Inferior parietal cortex (tissue), 1 donor: ENCODE data around the gene FOXP1.

ENCODE experiments used
- DNase-seq: peaks from one replicate; pipeline ENCODE4 v3.0.0-alpha.2; 2016; ENCODE audit errors: extremely low spot score

FOXP1 gene

DNA sequence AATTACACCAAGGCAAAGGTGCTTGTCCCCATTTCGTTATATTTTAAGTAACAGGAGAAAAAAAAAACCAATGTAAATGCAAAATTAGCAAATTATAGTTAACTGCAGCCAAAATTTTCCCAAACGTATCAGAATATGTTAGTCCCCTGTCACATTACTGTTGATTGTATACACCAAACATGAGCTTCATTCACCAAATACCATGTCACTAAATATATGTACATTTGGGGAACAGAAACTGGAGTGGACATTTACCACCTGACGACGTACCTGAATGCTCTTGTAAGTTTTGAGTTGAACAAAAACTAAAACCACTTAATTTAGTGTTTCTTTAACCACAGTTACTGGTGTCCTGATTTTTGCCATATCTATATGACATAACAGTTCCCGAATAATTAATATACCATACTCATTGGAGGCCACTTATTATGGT is 3.3 kb upstream of the FOXP1 start:
- no peak for DNase-seq

DNA sequence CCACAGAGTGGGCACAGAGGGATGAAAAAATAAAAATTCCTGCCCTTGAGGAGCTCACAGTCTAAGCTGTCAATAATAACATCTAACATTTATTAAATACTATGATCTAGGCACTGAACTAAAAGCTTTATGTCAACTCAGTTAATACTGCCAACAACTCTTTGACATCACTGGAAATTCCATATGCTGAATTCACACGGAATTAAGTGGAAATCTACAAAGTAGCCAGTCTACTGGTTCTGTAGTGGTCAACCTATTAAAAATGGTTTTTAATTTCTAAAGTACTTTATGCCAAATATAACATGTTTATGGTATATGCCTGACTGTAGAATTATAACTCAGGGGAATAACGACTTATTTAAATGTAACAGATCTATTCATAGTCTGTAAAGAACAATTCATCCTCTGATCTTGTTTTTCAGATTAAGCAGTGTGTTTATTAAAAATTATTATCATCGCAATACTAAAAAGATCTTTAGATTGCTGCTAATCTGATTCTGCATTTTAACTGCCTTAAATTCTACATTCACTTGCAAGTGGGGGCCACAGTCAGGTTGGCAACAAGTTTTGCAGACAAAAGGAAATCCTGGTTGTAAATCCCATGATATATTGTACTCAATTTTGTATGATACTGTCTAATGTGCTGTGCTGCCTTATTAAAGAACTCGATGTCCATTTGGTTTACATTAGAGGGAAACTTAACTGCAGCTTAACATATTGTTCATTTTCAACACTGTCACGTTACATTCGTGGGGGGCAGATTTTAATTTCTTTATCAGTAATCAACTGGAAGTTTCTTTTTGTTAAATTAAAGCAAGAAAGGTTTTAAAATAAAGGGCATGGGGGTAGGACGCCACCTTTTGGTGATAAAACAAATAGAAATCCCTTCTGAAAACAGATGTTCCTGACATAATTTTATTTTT is 2.6 kb upstream of the FOXP1 start:
- DNase-seq = peak; percentile 68

DNA sequence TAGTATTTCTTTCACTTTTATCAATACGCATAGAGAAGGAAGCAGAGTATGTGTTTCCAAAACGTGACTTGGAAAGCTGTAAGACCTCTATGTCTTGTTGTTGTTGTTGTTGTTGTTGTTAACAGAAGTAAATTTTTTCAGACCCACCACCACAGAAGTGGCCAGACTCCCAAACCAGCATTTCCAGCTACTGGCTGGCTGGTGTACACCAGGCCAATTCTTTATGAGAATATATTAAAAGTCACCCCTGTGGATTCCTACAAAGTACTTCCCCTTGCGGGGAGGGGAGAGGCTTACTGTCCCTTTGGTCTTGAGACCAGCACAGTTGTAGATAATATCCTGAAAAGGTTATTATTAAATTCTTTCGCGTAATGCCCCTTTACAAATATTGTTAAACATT is 1.6 kb upstream of the FOXP1 start:
- no peak for DNase-seq

DNA sequence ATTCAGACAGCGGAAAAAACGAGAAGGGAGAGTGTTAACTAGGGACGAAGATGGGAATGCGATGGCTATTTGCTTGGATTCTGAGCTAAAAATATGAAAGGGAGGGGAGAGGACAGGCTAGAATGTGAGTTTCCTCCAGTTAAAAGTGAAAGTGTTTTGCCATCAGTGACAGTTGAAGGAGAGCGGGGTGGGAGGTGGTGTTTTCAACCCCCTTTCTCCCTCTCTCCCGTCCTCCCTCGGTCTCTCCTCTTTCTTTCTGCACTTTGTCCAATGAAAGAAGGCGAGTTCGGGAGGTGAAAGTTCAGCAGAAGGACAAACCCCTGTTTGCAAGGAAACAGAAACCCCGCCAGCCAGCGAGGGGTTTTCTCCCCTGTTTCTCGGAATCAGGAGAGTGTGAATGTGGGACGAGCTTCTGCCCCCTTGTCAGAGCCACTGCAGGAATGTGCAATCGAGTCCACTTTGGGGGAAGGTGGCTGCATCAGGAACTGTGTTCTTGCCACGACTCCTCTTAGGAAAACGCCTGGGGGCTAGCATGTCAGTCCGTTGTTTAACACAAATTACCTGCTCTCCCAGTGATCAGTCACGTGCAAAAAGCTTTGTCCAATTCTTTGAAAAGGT is 975 bp upstream of the FOXP1 start:
- peak; percentile 72 for DNase-seq

DNA sequence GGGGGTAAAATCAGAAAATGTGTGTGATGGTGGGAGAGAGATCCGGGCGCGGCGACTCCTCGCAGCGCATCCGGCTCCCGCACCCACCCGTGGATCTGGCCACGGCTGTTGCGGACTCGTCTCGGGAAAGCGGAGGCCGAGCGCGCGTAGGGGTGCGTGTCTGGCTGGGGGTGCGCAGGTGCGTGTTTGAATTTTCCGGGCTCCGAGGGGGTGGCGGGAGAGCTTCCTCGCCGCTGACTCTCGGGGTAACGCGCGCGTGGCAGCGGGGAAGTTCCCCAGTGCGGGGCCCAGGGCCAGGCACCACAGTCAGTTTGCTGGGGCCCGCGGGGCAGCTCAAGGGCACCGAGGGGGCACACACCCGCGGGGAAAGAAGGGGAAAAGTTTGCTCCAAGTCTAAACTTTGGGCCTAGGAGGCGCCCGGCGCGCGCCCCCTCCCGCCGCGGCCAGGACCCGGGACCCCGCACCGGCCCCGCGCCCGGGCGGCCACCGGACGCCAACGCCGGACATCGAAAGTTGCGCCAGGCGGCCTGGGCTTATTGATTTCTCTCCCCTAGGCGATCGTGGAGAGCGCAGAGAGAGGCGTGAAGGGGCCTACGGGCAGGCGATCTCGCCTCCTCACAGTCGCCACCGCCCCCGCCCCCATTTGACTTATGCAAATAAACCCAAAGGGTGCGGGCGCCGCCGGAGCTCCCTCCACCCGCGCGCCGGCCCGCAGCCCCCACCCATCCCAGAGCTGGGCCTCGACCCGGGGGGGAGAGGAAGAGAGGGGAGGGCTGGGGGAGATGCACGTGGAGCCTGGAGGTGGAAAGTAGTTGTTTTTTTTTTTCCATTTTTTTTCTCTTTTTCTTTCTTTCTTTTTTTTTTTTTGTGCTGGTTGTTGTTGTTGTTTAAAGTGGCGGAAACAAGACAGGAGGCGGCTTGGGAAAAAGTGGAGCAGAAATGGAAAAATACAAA is 639 bp downstream of the FOXP1 start:
- peak; percentile 41 for DNase-seq

DNA sequence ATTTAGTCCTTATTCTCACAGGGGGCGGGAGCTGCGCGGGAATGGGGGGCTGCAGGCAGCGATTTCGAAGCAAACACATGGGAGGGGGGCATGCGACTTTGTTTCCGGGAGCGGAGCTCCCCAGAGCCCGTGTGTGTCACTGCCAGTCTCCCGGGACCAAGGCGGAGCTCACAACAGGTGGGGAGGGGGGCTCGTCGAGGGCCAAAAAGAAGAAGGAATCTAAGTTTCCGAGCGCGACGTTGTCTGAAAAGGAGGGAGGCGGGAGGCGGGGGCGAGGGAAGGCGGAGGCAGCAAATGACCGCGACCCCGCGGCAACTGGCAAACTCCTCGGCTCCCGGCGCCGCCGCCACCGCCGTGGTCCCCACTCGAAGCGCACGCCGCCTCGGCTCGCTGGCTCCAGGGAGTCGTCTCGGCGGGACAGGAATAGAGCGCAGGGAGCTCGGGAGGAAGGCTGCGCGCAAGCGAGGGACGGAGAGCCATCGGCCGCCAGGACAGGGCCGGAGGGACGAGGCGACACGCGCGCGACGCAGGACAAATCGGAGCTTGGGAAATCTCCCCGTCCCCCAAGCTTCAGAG is 1.4 kb downstream of the FOXP1 start:
- peak; percentile 52 for DNase-seq

DNA sequence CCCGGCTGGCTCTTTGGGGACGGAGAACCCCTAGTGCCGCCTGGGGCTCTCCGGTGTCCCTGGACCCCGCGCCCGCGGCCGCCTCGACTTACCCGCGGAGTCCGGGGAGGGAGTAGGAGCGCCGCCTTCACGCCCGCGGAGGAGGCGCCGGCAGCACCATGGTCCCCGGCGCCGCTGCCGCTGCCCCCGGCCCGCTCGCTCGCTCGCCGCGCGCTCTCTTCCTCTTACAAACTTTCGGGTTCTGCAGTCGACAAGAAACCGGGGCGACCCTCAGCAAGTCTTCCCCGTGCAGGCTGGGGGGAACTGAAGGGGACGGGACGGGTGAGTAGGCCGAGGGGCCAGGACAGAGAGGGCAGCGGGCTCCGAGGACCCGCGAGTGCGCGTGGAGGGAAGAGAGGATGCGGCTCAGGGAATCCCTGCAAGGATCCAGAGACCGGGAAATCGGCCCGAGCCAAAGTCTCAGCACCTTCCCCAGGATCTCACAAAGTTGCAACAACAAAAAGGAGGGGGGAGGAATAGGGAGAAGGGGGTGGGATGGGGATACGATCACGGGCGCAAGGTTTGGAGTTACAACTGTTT is 2.0 kb downstream of the FOXP1 start:
- DNase-seq = no peak

DNA sequence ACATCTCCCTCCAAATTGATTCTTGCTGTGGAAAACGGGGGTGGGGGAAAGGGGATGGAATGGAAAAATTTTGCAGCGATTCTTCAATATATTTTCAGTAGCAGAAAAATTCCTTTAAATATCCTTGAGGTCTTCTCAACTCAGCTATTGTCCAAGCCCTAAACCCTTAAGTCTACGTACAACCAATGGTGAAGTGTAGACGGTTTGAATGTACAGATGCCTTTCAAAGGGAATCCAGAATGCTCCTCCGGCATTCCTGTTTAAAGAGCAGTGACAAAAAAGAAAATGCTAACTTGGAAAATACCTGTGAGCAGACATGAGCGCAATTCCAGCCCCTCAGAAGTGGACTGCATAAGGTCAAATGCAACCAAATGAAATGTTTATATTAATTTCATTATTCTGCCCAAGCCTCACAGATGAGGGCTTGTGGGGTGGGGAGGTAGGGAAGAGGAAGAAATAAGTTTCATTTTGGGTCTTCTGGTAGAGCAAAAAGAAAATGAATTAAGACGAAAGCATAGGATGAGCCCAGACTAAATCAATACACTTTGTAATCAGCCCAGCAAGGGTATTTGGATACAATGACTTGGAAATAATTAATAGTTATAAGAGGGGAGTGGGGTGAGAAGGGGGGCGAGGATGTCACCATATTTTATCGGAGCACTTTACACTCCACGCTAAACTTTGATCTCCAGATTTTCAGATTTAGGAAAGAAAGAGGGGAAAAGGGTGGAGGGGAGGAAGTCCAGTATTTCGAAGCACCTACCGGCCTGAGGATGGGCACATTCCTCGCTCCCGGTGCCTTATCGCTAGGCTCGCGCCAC is 2.7 kb downstream of the FOXP1 start:
- peak; percentile 37 for DNase-seq

DNA sequence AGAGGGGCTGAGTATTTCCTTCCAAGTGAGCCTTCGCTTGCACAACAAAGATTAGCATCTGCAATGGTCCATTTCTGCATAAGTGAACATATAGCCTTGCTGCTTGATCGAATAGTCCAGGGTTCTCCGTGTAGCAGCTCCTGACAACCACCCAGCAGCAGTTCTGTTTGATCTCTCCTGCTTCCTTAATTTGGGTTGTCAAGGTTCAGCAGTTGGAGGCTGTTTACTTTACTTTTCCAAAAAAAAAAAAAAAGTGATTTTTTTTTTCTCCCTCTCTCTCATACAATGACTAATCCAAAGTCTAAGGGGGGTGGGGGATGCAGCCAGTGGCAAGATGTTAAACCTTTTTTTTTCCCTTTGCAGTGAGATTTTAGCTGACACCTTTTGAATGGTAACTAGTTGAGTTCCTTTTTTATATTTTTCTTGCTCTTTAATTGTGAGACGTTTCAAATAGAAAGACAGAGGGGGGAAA is 3.6 kb downstream of the FOXP1 start:
- DNase-seq = no peak

DNA sequence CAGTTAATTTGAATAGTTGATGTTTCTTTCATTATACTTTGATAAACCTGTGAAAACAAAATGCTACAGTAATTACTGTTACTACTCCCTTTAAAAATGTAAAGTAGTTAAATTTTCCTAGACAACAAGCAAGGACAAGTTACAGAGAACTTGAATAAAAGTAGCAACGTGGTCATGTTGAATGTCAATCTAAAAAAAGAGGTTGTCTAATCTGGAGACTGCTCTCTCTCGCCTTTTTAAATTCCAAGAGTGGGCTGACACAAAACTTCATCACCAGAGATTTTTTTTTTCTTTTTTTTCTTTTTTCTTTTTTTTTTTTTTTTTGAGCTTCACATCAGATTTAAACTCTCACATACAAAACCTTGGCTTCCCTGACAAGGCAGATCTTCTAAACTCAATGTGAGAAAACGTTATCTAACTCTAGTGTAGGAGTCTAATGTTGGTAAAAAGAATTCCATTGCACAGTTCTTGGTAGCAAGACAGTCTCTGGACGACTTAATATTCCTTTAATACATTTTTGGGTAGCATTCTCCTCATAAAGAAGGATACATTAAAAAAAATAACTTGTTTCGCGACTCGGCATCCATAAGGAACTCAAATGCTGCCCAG is 4.1 kb downstream of the FOXP1 start:
- peak; percentile 36 for DNase-seq

DNA sequence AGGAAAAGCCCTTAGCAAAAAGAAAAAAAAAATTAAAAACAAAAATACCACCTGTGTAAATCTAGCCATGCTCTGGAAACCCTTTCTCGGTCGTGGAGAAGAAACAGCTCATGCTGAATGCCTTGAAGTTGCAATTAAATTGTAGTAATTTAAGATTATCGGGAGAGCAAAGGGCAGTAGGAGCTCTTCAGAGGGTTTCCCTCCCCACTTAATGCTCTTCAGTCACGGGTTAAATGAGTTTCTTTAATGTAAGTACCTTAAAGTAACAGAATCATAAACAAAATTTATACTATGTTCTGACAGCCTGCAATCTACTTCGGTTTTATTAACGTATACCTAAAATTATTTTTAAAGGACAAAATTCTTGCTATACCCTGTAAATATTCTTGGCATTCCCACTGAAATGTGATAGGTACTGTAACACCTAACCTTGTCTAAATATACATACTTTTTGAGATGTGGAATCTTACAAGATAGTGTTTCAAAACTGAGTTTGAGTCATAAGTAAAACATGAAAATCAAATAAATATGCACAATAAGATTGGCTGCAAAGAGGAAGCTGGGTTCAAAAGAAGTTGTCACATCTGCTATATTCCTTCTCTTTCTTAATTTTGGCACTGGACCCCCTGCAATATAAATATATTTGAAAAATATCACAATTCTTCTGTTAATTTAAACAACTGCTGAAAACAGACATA is 5.3 kb downstream of the FOXP1 start:
- no peak for DNase-seq

DNA sequence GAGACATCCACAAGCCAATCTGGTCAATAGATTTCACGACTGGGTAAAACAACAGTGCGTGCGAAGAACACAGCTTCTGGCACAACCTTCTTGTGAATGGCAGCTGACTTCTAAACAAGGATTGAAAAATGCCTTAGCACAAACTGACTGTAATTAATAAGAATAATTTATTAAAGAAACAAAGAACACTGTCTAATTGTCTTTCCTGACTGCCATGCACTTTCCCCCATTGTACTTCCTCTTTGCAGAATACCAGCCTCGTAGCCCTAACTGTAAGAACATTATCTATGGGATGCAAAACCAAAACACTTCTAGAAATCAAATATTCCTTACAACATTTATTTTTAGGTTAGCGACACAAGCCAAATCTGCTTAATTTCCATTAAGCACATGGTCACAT is 6.5 kb downstream of the FOXP1 start:
- no peak for DNase-seq

DNA sequence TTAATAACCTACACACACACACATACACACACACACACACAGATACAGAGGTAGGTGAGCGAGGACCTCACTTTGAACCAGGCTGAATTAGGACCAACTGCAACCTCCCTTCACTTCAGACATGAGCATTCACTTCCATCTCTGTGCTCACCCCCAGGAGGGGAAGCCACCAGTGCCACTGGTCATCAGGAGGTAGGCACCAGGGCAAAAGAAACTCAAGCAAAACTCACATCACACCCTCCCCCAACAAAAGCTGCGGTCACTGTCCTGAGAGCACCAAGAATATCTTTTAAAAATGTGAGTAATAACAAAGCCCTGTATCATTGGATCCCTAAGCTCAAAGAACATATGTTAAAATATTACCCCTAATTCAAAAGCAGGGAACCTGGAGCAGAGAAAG is 8.1 kb downstream of the FOXP1 start:
- no peak for DNase-seq

DNA sequence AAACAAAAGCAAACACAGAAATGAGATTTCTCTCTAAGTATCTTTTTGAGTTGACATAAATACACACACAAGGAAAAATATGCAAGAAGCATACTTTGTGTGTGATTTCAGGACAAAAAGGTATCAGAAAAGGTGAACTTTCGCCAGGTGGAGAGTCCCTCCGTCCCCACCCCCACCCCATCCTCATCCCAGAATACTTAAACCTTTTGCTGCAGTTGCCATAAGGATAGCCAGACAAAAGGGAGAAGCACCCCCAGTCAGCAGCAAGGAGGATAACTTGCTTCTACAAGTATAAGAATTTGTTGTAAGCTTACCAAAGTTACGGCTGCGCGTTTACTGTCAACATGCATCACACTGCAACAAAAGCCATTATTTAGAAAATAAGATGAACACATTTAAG is 10.3 kb downstream of the FOXP1 start:
- DNase-seq = no peak

DNA sequence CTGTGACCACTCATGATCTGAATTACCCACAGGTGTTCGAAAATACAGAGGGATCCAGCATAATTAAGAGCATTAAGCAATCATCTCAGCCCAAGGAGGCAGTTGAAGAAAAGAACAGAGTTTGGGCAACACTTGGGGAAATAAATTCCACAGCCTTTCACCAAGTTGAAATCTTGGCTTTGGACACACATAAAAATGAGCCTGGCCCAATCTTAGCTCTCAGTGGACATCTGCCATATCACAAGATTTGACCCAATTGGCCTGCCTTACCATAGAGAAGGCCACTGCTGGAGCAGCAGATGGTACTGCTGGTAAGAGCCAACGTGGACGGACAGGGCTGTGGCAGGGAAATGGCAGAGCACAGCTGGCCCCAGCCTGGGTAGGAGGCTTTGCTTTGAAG is 13.0 kb downstream of the FOXP1 start:
- no peak for DNase-seq

DNA sequence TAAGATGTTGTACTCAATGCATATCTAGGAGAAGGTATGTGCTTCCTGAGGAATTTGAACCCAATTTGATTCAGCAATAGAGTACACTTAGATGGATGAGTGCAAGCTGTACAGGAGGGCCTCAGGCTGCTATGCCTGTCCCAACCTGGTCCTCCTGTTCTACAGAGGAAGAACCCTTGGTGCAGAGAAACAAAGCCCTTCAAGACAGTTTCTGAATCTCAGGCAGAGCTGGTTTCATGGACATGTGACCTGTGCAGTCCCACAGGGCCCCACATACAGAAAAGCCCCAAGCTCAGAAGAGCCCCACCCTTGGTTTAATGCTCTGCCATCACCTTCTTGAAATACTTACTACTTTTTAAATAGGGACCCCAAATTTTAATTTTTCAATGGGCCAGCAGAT is 15.3 kb downstream of the FOXP1 start:
- no peak for DNase-seq

DNA sequence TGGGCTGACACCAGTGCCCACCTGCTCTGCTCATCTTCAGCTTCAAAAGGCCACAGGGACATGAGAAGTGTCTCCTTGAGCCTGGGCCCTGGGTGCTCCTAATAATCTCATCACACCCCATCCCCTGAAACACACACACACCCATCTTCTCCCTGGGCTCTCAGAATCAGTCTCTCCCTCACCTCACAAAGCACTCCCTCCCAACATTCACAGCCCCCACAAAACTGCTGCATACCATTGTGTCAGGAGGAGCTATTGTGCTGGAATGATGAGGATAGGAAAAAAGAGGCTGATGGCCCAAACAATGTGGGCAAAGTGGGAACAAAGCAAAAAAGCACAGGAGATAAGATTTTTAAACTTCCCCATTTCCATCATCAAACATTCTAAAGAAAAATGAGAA is 16.8 kb downstream of the FOXP1 start:
- DNase-seq = no peak

DNA sequence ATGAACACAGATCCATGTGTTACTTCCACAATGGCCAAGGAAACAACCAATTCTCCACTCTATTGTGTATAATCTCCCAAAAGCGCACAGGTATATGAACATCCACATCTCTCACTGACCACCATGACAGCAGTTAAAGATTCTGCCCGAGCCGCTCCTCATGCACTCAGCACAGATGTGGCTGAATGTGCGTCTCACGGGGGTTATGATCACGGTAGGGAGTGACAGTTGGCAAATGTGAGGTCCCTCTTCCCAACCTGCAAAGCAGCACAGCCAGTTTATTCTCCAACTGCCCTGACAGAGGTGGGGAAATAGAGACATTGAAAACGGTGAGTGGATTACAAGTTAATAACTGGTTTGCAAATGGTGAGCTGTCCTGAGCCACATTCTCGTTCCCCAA is 17.6 kb downstream of the FOXP1 start:
- no peak for DNase-seq

DNA sequence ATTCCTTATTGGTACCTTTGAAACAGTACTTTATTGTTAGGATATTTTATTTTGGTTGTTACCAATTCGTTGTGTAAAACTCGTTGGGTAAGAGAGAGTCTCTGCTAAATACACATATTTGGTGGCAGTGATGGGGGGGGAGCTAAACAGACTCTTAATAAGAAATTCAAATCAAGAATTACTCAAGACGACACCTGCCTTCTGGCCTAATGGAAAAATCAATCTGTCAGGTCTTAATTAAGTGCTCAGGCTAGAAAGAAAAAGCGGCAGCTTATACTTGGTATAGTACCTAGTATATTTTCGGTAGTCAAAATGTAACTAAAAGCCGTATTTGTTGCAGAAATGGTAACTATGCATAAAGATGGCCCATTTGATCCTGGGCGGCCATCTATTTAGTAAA is 18.2 kb downstream of the FOXP1 start:
- no peak for DNase-seq
